CD4-positive, alpha-beta T cell treated with Interleukin-12 subunit alpha and Interleukin-12 subunit beta, for 1 hour (primary cell): Measurements from ENCODE around the gene PLET1.
"Not testable (repeated sequence)": the region's sequence is repeated elsewhere in the genome, so short reads cannot be mapped to it uniquely, and the experiment has no call there.

ENCODE experiments used
- DNase-seq: peaks from one replicate; pipeline ENCODE4 v3.0.0-alpha.2; 2020

Gene PLET1

DNA sequence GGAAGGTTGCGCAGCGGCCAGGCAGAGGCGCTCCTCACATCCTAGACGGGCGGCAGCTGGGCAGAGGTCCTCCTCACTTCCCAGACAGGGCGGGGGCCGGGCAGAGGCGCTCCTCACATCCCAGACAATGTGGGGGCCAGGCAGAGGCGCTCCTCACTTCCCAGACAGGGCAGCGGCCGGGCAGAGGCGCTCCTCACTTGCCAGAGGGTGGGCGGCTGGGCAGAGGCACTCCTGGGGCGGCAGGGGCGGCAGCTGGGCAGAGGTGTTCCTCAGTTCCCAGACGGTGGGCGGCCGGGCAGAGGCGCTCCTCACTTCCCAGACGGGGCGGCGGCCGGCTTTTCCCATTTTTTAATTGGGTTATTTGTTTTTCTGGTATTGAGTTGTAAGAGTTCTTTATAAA, 54.6 kb downstream of the PLET1 start:
- DNase-seq = no peak

DNA sequence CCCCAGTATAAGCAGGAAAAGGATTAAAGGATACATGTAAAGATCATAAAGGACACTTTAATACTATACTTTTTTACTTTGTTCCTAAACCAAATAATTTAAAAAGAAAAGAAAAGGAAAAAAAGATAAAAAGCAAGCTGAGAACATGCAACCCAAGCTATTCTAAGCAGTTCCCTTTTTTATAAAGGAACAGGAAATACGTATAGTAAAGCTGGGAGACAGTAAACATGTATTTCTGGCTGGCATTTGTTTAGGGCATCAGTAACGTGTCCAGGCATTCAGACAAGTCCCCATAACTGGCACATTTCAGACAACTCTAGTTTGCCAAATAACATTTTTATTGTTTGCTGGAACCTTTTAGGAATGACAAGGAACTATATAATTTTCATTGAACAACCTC, 60.4 kb downstream of the PLET1 start:
- DNase-seq = no peak

DNA sequence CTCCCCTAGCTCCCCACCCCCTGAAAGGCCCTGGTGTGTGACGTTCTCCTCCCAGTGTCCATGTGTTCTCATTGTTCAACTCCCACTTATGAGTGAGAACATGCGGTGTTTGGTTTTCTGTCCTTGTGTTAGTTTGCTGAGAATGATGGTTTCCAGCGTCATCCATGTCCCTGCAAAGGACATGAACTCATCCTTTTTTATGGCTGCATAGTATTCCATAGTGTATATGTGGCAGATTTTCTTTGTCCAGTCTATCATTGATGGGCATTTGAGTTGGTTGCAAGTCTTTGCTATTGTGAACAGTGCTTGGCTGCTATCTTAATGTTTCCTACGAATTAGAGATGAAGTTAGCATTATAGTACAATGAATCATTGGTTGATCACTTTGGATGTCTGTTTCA, 61.6 kb downstream of the PLET1 start:
- not testable (repeated sequence) for DNase-seq
